Ishikawa (cell line): ENCODE data around the gene B4GALNT4.
A peak's percentile ranks its signal among the peaks of the same experiment; 100 is the strongest.

Experiments used
- CREB1 ChIP-seq: IDR thresholded peaks from 2 replicates; pipeline ENCODE4 v1.6.1; 2012; ENCODE audit warnings: low read depth
- EP300 ChIP-seq: IDR thresholded peaks from 2 replicates; pipeline ENCODE4 v1.6.1; 2012; ENCODE audit warnings: borderline replicate concordance
- FOXM1 ChIP-seq: IDR thresholded peaks from 2 replicates; pipeline ENCODE4 v1.6.1; 2012; ENCODE audit warnings: low read depth, borderline replicate concordance
- NFIC ChIP-seq: IDR thresholded peaks from 2 replicates; pipeline ENCODE4 v1.6.1; 2012
- RAD21 ChIP-seq: IDR thresholded peaks from 2 replicates; pipeline ENCODE4 v1.6.1; 2012; ENCODE audit warnings: low read depth
- TAF1 ChIP-seq: IDR thresholded peaks from 2 replicates; pipeline ENCODE4 v1.6.1; 2012; ENCODE audit warnings: low read depth, mild to moderate bottlenecking
- TCF12 ChIP-seq: IDR thresholded peaks from 2 replicates; pipeline ENCODE4 v1.6.1; 2012; ENCODE audit warnings: low read depth
- TEAD4 ChIP-seq: IDR thresholded peaks from 2 replicates; pipeline ENCODE4 v1.6.1; 2012
- YY1 ChIP-seq: IDR thresholded peaks from 2 replicates; pipeline ENCODE4 v1.6.1; 2012; ENCODE audit warnings: low read depth
- ZBTB7A ChIP-seq: IDR thresholded peaks from 2 replicates; pipeline ENCODE4 v1.6.1; 2012; ENCODE audit warnings: low read depth
- TF ChIP-seq, protein P1 (sequence below): IDR thresholded peaks from 2 replicates; pipeline ENCODE4 v1.6.1; 2012
- TF ChIP-seq, protein P2 (sequence below): IDR thresholded peaks from 2 replicates; pipeline ENCODE4 v1.6.1; 2012; ENCODE audit warnings: low read depth, mild to moderate bottlenecking

- no peak for TF ChIP-seq EP300
- TF ChIP-seq, protein P1, sequence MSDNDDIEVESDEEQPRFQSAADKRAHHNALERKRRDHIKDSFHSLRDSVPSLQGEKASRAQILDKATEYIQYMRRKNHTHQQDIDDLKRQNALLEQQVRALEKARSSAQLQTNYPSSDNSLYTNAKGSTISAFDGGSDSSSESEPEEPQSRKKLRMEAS = 0 out of 2 replicates have a peak, but pooled peaks have one; percentile 28
- TF ChIP-seq, protein P2, sequence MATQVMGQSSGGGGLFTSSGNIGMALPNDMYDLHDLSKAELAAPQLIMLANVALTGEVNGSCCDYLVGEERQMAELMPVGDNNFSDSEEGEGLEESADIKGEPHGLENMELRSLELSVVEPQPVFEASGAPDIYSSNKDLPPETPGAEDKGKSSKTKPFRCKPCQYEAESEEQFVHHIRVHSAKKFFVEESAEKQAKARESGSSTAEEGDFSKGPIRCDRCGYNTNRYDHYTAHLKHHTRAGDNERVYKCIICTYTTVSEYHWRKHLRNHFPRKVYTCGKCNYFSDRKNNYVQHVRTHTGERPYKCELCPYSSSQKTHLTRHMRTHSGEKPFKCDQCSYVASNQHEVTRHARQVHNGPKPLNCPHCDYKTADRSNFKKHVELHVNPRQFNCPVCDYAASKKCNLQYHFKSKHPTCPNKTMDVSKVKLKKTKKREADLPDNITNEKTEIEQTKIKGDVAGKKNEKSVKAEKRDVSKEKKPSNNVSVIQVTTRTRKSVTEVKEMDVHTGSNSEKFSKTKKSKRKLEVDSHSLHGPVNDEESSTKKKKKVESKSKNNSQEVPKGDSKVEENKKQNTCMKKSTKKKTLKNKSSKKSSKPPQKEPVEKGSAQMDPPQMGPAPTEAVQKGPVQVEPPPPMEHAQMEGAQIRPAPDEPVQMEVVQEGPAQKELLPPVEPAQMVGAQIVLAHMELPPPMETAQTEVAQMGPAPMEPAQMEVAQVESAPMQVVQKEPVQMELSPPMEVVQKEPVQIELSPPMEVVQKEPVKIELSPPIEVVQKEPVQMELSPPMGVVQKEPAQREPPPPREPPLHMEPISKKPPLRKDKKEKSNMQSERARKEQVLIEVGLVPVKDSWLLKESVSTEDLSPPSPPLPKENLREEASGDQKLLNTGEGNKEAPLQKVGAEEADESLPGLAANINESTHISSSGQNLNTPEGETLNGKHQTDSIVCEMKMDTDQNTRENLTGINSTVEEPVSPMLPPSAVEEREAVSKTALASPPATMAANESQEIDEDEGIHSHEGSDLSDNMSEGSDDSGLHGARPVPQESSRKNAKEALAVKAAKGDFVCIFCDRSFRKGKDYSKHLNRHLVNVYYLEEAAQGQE = no peak
- no peak for TF ChIP-seq CREB1
- TF ChIP-seq RAD21 = peak; percentile 1; the same call in 1 of the 2 replicates
- TF ChIP-seq NFIC = no peak
- no peak for TF ChIP-seq YY1
- TF ChIP-seq FOXM1 = no peak
- no peak for TF ChIP-seq TEAD4
- TF ChIP-seq TCF12 = 0 out of 2 replicates have a peak, but pooled peaks have one; percentile 2
- TF ChIP-seq TAF1 = no peak
- TF ChIP-seq ZBTB7A = no peak; the same call in 1 of the 2 replicates
These were observed 37.7 kb downstream of the B4GALNT4 start for GRCh38 chr11:406796-407650.
